Peyer's patch (tissue), 4 donors: Measurements from ENCODE around the gene KIF3B. TPM values are rescaled to one million over a fixed set of nuclear protein-coding genes. Genes with fewer than 3 reads are reported as not detected.

Experiments used
- DNase-seq, 3 donors: peaks; one replicate each; pipeline ENCODE4 v3.0.0-alpha.2; 2017 to 2019
- H3K27ac ChIP-seq, 4 donors: fragments of 200-600 bp; sonication (generic); one replicate each; pipeline ENCODE4 v1.5.1; 2016 to 2019
- H3K27me3 ChIP-seq, 2 donors: fragments of 200-600 bp; sonication (generic); one replicate each; pipeline ENCODE4 v1.5.1; 2019
- H3K36me3 ChIP-seq, 3 donors: fragments of 200-600 bp; sonication (generic); one replicate each; pipeline ENCODE4 v1.5.1; 2016 to 2019
- H3K4me1 ChIP-seq, 4 donors: fragments of 200-600 bp; sonication (generic); one replicate each; pipeline ENCODE4 v1.5.1; 2016 to 2019
- H3K4me3 ChIP-seq, 4 donors: fragments of 200-600 bp; sonication (generic); 1 replicate in 3 of 4; 2 replicates in 1 of 4; pipeline ENCODE4 v1.5.1; 2016 to 2019; ENCODE audit warnings: mild to moderate bottlenecking in 1 of 4
- H3K9me3 ChIP-seq, 4 donors: fragments of 200-600 bp; sonication (generic); one replicate each; pipeline ENCODE4 v1.5.1; 2016 to 2019; ENCODE audit warnings: mild to moderate bottlenecking in 1 of 4
- CTCF ChIP-seq, 6 experiments: fragments of 450-650 bp in 4 of 6; fragments of 200-600 bp in 2 of 6; sonication (generic) in 1 of 6; IDR thresholded peaks; one replicate each; pipeline ENCODE4 v1.5.1; 2017 to 2019; ENCODE audit warnings: antibody characterized with exemption in 6 of 6, mild to moderate bottlenecking in 3 of 6, moderate library complexity in 1 of 6
- POLR2A ChIP-seq, 2 donors: fragments of 450-650 bp; IDR thresholded peaks; one replicate each; pipeline ENCODE4 v1.5.1; 2017; ENCODE audit warnings: antibody characterized with exemption in 2 of 2, mild to moderate bottlenecking in 2 of 2, moderate library complexity in 2 of 2
- total RNA-seq, 4 donors: library from RNA; depleted of rRNA; stranded (reverse); fragments of >200 nt; gene quantifications; one replicate each; pipeline ENCODE4 v1.1.0, GENCODE V29; 2016

The KIF3B gene
- total RNA-seq, 4 donors from 2014 or later, result 42.1 to 77.6 (median 57.7) TPM

- Histone ChIP-seq H3K4me3 (no peak overlapping the region), H3K27me3 (no peaks in the 10 kb centered on the region), H3K27ac (peak overlapping the region in 3 of 4 donors; percentile 1 to 88 (median 67)), H3K9me3 (no peaks in the 10 kb centered on the region), H3K4me1 (peaks cover 0 to 30% (median 4%) of the 10 kb centered on the region in 4 donors), H3K36me3 (peaks cover 0 to 49% (median 0%) of the 10 kb centered on the region in 3 donors)
- peak in 2 of 3 donors; percentile 71 to 80 for DNase-seq
- peak in 1 of 2 donors; percentile 27 for TF ChIP-seq POLR2A (IDR thresholded peaks at IDR 0.05)
- TF ChIP-seq CTCF (IDR thresholded peaks at IDR 0.05), result no peak
These were observed 42.0 kb upstream of the KIF3B start for GRCh38 chr20:32235331-32236047.

DNA sequence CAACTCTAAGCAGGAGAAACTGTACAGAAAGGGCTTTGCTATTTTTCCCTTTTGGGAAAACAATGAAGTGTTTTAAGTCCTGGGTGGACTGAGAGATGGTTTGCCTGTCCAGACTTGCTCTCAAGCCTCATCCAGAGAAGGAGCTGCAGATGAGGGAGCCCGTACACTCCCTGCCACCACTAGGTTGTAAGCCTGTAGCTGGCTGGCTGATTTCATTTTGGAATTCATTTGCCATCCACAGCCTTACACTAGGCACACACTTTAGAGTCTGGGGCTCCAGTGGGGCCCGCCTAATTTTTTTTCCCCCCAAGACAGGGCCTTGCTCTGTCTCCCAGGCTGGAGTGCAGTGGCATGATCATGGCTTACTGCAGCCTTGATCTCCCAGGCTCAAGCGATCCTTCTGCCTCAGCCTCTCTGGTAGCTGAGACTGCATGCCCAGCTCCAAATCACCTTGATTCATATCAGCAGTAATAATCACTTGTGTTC, 41.4 kb upstream of the KIF3B start:
- Histone ChIP-seq H3K9me3 (no peaks in the 10 kb centered on the region), H3K4me1 (peaks cover 0 to 30% (median 4%) of the 10 kb centered on the region in 4 donors), H3K27me3 (no peaks in the 10 kb centered on the region), H3K27ac (peak overlapping the region in 3 of 4 donors; percentile 1 to 88 (median 67)), H3K4me3 (no peak overlapping the region), H3K36me3 (peaks cover 0 to 43% (median 0%) of the 10 kb centered on the region in 3 donors)
- no peak for DNase-seq
- TF ChIP-seq CTCF (IDR thresholded peaks at IDR 0.05) (peak in 1 of 6 experiments; percentile 10), POLR2A (IDR thresholded peaks at IDR 0.05) (no peak)

GRCh38 chr20:32236819-32237218, 40.6 kb upstream of the KIF3B start:
- H3K27me3 ChIP-seq, result no peaks in the 10 kb centered on the region
- H3K36me3 ChIP-seq, result peaks cover 0 to 35% (median 0%) of the 10 kb centered on the region in 3 donors
- TF ChIP-seq CTCF (IDR thresholded peaks at IDR 0.05) (no peak), POLR2A (IDR thresholded peaks at IDR 0.05) (no peak)
- no peak overlapping the region for H3K4me3 ChIP-seq
- peaks cover 0 to 30% (median 4%) of the 10 kb centered on the region in 4 donors for H3K4me1 ChIP-seq
- H3K9me3 ChIP-seq, result no peaks in the 10 kb centered on the region
- no peak for DNase-seq
- peak overlapping the region in 3 of 4 donors; percentile 1 to 88 (median 67) for H3K27ac ChIP-seq

DNA sequence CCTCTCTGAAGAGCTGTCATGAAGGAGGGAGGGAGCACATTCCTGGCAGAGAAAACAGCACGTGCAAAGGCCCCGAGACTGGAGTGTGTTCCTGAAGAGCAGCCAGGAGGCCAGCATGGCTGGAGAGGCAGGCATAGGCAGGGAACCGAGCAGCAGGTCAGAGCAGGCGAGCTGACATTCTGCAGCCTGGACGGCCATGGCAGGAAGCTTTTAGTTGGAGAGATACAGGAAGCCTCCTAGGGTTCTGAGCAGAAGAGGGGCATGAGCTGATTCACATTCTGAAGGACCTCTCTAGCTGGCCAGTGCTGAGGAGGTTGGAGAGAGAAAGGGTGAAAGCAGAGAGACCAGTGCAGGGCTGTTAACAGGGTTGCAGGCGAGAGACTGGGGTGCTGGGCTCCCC, 40.0 kb upstream of the KIF3B start:
- peak overlapping the region in 1 of 4 donors; percentile 88 for H3K27ac ChIP-seq

More for the DNA sequence above, 40.0 kb upstream of the KIF3B start:
- Histone ChIP-seq H3K9me3 (no peaks in the 10 kb centered on the region), H3K27me3 (no peaks in the 10 kb centered on the region), H3K36me3 (peaks cover 0 to 32% (median 0%) of the 10 kb centered on the region in 3 donors), H3K4me3 (no peak overlapping the region), H3K4me1 (peaks cover 0 to 29% (median 4%) of the 10 kb centered on the region in 4 donors)
- no peak for DNase-seq
- TF ChIP-seq POLR2A (IDR thresholded peaks at IDR 0.05) (no peak), CTCF (IDR thresholded peaks at IDR 0.05) (no peak)
